OCI-M2 (cell line): ENCODE results near the gene TMCC3.
"Not testable (repeated sequence)": the region's sequence is repeated elsewhere in the genome, so short reads cannot be mapped to it uniquely, and the experiment has no call there.

Experiments used
- DNase-seq: peaks from one replicate; lab custom pipeline; 2025; ENCODE audit not compliant: unreplicated experiment; lab: John Stamatoyannopoulos, UW

TMCC3 gene

DNA sequence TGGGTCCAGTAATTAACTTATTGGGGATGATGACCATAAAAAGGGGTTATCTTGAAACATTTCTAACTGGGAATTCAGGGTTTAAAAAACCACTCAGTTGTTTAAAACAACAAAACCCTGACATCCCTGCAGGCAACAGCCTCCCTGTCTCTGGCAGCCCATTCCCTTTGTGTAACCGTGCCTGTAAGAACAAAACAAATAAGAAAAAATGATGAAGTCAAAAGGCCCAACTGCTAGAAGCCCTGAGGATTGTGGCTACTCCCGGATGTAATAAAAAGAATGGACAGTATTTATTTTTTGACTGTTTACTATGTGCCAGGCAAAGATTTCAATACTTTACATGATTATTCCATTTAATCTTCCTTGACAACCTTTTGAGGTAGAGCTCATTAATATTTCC is 75.3 kb downstream of the TMCC3 start:
- DNase-seq: no peak

DNA sequence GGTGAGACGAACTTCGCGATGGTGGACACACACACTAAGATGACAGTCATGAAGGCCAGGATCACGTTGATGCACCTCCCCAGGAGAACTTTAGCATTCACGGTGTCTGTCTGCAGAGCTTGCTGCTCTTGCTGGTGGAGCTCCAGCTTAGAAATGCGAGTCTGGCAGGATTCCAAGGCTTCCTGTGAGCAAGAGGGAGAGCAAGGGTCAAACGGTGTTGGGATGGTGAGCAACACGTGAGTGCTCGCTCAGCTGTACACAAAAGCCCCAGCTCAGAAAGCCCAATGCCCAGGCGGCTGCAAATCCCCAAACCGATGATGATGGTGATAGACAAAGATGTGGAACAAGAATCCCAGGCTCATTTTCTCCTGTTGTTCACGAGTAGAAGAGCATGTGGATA is 78.8 kb downstream of the TMCC3 start:
- no peak for DNase-seq

DNA sequence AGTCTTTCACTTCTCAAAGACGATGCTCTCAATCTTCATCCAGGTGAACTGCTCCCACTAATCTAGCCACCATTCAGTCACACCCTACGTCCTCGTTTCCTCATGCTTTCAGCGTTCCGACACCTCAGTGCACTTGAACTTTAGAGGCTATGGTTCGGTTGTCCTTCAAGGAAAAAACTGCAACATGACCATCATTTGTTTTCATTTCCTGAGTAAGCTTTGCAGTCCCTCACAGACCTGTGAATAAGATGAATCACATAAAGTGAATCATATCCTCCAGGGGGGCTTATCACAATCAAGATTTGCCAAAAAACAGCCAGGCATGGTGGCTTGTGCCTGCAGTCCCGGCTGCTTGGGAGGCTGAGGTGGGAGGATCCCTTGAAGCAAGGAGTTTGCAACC is 80.2 kb downstream of the TMCC3 start:
- no peak for DNase-seq

DNA sequence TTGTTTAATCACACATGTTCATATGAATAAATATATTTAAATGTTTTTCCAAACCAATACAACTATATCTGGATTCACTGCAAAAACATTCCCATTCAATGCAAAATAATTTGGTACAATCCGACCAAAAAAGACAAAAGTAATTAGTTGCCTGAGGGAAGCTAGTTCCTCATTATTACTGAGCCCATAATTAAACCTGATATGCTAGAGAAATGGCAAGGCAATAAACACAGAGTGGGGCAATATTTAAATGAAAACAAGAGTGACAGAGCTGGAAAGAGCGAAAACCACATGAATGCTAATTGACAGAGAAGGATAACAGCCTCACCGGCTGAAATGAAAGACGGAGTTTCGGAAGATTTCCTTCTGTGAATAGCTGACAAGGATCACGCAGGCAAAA is 82.6 kb downstream of the TMCC3 start:
- no peak for DNase-seq

DNA sequence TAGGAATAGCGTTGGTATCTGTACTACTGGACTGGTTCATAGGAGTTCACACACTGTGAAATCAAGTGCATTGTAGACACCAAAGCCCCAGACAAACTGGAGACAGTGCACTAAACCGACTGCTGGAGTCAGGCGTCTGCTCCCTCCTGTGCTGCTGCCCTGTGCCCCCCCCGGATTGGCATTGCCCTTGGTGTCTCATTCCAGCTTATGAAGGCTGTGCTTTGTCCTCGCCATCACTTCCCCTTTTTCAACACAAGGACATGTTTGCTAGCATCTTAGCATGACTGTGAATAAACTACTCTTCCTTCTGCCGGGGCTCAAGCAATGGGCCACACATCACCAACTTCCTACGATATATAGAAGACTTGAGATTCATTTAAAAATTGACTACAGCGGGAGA is 84.0 kb downstream of the TMCC3 start:
- DNase-seq: no peak

DNA sequence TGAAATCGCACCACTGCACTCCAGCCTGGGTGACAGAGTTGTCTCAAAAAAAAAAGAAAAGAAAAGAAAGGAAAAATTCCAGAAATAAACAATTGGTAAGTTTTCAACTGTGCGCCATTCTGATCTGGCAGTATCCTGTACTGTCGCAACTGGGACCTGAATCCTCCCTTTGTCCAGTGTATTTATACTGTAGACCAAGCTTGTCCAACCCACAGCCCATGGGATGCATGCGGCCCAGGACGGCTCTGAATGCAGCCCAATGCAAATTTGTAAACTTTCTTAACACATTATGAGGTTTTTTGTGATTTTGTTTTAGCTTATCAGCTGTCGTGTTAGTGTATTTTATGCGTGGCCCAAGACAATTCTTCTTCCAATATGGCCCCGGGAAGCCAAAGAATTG is 84.7 kb downstream of the TMCC3 start:
- DNase-seq: no peak

- DNase-seq: no peak
These were observed 87.1 kb downstream of the TMCC3 start for GRCh38 chr12:94563286-94563685.

GRCh38 chr12:94561943-94562411 is 88.4 kb downstream of the TMCC3 start:
- DNase-seq: no peak

GRCh38 chr12:94560431-94561221 is 89.7 kb downstream of the TMCC3 start:
- no peak for DNase-seq

DNA sequence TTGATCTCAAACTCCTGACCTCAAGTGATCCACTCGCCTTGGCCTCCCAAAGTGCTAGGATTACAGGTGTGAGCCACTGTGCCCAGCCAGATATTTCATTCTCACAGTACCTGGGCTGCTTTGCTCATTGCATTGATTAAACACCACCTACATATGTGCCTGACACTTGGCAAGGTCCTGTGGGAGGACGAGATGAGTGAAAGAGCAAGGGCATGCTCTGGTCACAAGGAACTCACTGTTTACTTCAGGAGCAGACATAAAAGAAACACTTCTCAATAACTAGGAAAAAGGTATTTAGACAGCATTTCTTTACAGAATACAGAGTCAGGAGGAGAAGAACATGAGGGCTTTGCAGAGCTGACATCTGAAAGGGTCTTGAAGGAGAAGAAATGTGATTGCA is 91.7 kb downstream of the TMCC3 start:
- no peak for DNase-seq

DNA sequence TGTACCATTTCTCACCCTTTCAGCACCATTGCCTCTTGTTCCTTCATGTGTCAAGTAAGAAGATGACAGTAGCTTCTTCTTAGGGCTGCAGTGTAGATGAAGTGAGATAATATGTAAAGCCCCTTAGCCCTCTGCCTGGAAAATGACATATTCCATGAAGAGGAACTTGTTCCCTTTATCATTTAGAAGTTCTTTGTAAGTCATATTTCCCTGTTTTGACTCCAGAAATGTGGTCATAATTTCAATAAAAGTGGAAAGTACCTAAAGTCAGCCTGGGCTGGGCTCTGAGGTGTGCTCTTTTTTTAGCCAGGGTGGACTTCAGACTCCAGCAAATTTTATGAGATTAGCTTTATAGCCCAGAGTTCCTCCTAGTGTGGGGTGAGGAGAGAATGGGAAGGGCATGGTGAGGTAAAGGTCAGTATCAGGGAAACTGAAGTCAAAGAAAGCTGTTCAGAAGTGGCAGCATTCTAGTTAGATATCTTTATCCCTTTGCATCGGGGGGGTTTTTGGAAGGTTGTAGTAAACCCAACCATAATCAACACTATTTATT is 92.5 kb downstream of the TMCC3 start:
- DNase-seq: no peak

GRCh38 chr12:94555687-94556086 is 94.7 kb downstream of the TMCC3 start:
- no peak for DNase-seq

DNA sequence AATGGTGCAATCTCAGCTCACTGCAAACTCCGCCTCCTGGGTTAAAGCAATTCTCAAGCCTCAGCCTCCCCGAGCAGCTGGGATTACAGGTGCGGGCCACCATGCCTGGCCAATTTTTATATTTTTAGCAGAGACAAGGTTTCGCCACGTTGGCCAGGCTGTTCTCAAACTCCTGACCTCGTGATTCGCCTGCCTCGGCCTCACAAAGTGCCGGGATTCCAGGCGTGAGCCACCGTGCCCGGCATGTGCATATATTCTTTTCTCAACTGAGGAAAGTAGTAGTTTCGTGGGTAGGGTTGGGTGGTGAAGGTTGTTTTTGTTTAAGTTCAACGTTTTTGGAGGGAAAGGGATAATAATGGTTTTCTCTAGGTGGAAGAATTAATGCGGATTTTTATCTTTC is 96.5 kb downstream of the TMCC3 start:
- no peak for DNase-seq

- DNase-seq: no peak
These were observed 97.2 kb downstream of the TMCC3 start for GRCh38 chr12:94553130-94553519.

GRCh38 chr12:94551810-94552209 is 98.5 kb downstream of the TMCC3 start:
- no peak for DNase-seq

- no peak for DNase-seq
These were observed 99.4 kb downstream of the TMCC3 start for GRCh38 chr12:94550964-94551363.

DNA sequence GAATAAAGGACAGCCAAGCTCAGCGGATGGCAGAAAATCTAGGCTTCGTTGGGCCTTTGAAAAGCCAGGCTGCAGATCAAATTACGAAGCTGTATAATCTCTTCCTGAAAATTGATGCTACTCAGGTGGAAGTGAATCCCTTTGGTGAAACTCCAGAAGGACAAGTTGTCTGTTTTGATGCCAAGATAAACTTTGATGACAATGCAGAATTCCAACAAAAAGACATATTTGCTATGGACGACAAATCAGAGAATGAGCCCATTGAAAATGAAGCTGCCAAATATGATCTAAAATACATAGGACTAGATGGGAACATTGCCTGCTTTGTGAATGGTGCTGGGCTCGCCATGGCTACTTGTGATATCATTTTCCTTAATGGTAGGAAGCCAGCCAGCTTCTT is 101.5 kb downstream of the TMCC3 start:
- DNase-seq: not testable (repeated sequence)

GRCh38 chr12:94545935-94546771 is 104.2 kb downstream of the TMCC3 start:
- no peak for DNase-seq

- DNase-seq: no peak
These were observed 106.0 kb downstream of the TMCC3 start for GRCh38 chr12:94544355-94544754.

- DNase-seq: no peak
These were observed 112.0 kb downstream of the TMCC3 start for GRCh38 chr12:94538318-94538717.

DNA sequence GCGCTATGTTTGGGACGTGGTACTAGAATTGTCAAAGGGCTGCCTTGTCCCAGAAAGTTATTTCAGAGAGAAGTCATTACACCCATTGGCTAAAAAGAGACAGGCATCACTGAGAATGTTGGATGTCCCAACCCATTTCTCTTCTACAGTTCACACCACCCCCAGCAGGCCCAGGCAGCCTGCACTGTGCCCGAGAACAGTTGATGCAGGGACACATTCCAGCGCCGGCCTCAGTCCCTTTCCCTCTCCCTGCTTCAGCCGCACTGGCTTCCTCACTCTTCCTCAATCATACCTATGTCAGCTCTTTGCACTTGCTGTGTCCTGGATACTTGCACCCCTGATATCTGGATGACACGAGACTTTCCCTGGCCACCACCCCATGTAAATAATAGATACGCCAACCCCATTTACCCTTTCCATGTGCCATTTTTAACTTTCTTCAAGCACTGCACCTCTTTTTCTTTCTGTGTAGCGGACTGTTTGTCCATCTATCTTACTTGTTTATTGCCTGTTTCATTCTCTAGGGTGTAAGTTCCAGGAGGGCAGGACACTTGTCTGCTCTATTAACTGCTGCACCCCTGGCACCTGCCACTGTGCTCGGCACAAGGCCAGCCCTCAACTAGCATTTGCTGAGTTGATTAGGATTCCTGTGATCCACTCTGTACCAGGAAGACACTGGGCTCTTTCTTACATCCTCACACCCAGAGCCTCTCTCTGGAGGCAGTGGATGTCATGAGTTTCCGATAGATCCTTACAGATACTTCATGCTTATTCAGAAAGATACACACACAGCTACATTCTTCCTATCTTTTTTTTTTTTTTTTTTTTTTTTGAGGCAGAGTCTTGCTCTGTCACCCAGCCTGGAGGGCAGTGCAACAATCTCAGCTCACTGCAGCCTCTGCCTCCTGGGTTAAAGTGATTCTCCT is 114.1 kb downstream of the TMCC3 start:
- no peak for DNase-seq
